HG03521 (cell line): ENCODE measurements around the gene SRRT.
"Not testable (repeated sequence)": the region's sequence is repeated elsewhere in the genome, so short reads cannot be mapped to it uniquely, and the experiment has no call there.

ENCODE experiments used
- ATAC-seq: cut with Tn5 transposase; IDR thresholded peaks from one replicate; pipeline ENCODE4 v1.9.1; 2021; ENCODE audit warnings: mild to moderate bottlenecking, moderate library complexity; ENCODE audit not compliant: unreplicated experiment

Gene SRRT

GRCh38 chr7:100854899-100855298 lies 20.0 kb upstream of the SRRT start:
- ATAC-seq: not testable (repeated sequence)

DNA sequence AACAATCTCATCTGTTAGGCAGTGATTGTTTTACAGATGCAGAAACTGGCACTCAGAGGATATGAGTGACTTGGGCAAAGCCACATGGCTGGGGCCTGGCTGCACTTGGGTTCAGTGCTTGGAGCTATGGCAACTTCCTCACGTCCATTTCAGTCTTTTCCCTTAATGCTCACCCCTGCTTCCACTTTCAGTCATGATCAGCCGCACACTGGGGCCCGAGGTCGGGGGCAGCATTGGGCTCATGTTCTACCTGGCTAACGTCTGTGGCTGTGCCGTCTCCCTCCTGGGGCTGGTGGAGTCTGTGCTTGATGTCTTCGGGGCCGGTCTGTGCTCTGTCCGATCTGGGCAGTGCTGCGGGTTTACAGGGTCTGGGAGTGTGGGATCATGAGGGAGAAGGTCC lies 19.4 kb upstream of the SRRT start:
- no peak for ATAC-seq

DNA sequence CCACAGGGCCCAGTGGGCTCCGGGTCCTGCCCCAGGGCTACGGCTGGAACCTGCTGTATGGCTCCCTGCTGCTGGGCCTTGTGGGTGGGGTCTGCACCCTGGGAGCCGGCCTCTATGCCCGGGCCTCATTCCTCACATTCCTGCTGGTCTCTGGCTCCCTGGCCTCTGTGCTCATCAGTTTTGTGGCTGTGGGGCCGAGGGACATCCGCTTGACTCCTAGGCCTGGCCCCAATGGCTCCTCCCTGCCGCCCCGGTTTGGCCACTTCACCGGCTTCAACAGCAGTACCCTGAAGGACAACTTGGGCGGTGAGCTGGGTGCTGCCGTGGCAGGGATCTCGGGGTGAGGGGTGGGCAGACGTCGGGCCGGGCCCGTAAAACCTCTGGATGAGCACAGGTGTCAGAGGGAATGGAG lies 18.0 kb upstream of the SRRT start:
- no peak for ATAC-seq

- no peak for ATAC-seq
These were observed 15.0 kb upstream of the SRRT start for GRCh38 chr7:100859856-100860255.

DNA sequence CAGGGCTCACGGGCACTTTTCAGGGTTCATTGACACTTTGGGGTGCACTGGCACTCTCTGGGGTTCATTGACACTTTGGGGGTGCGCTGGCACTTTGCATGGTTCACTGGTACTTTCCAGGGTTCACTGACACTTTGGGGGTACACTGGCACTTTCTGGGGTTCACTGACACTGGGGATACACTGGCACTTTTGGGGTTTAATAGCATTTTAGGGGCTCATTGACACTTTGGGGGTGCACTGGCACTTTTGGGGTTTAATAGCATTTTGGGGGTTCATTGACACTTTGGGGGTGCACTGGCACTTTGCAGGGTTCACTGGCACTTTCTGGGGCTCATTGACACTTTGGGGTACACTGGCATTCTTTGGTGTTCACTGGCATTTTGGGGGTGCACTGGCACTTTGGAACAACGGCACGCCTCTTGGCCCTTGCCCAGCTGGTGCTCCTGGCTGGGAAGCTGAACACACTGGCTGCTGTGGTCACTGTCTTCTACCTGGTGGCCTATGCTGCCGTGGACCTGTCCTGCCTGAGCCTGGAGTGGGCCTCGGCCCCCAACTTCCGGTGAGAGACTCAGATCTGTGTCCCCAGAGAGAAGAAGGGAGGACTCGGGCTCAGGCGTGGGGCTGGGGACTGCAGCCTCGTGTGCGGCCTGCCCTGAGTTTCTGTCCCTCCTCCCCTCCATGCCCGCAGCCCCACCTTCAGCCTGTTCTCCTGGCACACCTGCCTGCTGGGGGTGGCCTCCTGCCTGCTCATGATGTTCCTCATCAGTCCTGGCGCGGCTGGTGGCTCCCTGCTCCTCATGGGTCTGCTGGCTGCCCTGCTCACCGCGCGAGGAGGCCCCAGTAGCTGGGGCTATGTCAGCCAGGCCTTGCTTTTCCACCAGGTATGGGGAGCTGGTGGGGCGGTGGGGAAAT lies 13.9 kb upstream of the SRRT start:
- ATAC-seq: no peak

DNA sequence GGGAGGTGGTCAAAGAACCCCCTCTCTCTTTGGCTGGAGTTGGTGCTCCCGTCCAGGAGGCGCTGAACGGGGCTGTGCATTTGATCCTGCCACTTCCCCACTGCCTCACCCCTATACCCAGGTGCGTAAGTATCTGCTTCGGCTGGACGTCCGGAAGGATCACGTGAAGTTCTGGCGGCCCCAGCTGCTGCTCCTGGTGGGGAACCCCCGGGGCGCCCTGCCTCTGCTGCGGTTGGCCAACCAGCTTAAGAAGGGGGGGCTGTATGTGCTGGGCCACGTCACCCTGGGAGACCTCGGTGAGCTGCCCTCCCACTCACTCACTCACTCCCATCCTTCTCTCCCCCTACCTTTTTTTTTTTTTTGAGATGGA lies 13.3 kb upstream of the SRRT start:
- ATAC-seq: no peak

DNA sequence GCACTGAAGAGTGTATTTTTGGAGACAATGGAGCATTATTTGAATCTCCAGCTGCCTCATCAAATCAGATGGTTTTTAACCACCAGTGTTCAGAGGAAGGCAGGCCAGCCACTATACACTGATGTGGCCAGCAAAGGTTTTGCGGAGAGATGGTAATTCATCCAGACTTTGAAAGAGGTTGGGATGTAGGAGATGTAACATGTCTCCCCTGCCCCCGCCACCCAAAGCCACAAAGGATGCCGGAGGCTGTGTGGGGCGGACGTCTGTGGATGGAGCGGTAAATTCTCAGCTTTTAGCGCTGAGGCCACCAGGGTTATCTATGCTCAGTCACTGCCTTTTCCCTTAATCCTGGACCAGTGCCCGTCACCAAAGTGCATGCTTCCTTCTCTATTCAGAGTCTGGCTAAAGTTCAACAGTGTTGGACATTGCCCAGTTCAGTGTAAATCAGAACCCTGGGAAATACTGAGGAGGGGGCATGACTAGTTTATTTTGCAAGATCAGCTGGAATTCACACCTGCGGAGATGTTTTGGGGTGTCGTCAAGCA lies 11.4 kb upstream of the SRRT start:
- ATAC-seq: no peak

DNA sequence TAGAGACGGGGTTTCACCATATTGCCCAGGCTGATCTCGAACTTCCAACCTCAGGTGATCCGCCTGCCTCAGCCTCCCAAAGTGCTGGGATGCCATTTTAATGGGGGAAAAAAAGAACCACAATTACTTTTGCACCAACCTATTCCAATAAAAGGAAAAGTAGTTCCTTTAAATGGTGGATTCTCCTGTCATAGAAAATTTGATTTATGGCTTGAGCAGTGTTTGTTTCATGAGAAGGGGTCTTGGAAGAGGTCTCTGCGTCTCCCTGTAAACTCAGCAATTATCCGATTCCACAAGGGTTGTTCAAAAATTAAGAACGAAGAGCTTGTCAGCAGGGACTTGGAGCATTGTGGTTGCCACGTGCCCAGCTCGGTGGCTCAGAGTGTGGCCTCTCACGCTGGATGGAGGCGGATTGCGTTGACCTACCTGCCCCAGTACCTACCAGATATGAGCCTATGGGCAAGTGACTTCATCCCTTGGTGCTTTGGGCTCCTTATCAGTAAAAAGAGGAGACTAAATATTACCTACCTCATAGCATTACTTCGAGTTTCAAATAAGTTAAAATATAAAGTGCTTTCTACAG lies 10.5 kb upstream of the SRRT start:
- ATAC-seq: no peak

DNA sequence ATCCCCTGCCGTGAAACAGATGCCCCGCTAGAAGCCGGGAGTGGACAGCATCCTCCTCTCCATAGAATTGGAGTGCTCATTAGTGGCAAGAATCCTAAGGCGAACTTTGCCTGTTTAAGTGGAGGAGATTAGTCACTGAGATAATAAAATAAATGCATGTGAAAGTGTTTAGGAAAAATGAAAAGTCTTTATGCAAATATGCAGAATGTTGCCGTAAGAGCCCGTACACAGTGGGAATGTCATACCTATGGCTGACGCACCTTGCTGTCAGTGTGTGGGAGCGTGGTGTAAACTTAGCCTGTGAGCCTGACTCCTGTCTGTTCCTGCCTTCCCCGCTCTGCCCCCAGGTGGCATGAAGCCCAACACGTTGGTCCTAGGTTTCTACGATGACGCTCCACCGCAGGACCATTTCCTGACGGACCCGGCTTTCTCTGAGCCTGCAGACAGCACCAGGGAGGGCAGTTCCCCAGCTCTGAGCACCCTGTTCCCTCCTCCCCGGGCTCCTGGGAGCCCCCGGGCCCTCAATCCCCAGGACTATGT lies 9.5 kb upstream of the SRRT start:
- no peak for ATAC-seq

DNA sequence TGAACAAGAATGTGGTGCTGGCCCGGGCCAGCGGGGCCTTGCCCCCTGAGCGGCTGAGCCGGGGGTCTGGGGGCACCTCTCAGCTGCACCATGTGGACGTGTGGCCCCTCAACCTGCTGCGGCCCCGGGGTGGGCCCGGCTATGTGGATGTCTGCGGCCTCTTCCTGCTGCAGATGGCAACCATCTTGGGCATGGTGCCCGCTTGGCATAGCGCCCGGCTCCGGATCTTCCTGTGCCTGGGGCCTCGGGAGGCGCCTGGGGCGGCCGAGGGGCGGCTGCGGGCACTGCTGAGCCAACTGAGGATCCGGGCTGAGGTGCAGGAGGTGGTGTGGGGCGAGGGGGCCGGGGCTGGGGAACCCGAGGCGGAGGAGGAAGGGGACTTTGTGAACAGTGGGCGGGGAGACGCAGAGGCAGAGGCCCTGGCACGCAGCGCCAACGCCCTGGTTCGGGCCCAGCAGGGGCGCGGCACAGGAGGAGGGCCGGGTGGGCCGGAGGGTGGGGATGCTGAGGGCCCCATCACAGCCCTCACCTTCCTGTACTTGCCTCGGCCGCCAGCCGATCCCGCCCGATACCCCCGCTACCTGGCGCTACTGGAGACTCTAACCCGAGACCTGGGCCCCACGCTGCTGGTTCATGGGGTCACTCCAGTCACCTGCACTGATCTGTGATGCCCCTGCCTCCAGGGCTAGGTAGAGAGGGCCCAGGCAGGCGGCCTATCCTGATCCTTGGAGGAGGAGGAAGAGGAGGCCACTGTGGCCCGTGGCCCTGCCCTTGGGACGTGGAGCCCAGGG lies 8.8 kb upstream of the SRRT start:
- no peak for ATAC-seq

GRCh38 chr7:100866729-100867039 lies 8.2 kb upstream of the SRRT start:
- no peak for ATAC-seq

DNA sequence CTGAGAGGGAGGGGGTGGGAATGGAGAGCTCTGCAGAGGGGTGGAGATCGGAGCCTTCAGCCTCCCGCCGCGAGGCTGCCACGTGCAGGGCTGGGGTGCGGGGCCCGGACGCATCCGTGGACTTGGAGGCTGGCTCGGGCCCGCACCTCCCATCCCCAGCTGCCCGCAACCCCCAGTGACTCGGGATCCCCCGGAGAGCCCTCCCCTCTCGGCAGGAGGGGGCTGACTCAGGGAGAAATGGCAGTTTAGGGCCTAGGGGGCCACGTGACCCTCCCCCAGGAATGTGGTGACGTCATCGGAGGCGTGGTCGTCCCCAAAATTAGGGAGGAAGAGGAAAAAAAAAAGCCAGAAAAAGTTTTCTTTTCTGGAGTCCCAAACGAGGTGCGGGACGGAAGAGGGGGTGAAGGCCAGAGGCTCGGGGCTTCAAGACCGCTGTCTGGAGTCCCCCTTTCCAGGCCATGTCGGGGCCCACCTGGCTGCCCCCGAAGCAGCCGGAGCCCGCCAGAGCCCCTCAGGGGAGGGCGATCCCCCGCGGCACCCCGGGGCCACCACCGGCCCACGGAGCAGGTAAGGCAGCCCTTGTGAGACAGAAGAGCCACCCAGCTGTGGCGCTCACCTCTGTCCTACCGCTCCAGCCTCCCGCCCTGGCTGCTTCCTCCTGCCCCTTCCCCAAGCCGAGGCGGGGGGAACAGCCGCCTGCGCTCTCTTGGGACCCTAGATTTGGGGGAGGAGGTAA lies 7.7 kb upstream of the SRRT start, which contains the start of gene TRIP6:
TRIP6 (plus strand) TSS at position 348 of the 736 bp plus-strand sequence; CDS start at position 459, 111 bp downstream.
- no peak for ATAC-seq

- no peak for ATAC-seq
These were observed 7.0 kb upstream of the SRRT start for GRCh38 chr7:100867776-100868485.

DNA sequence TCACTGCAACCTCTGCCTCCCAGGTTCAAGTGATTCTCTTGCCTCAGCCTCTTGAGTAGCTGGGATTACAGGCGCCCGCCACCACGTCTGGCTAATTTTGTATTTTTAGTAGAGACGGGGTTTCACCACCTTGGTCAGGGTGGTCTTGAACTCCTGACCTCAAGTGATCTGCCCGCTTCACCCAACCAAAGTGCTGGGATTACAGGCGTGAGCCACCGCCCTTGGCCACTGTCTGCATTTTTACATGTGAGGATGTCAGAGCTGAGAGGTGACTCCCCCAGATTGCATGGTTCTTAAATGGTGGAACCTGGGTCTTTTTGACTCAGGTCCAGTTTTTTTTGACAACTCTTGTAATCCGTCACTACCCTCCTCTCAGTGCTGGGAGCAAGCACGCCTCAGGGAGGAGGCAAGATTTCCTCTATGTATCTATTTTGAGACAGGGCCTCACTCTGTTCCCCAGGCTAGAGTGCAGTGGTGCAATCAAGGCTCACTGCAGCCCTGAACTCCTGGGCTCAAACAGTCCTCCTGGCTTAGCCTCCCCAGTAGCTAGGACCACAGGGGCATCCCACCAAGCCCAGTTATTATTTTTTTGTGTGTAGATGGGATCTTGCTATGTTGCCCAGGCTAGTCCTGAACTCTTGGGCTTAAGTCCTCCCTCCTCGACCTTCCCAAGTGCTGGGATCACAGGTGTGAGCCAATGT lies 1.2 kb upstream of the SRRT start:
- ATAC-seq: no peak

DNA sequence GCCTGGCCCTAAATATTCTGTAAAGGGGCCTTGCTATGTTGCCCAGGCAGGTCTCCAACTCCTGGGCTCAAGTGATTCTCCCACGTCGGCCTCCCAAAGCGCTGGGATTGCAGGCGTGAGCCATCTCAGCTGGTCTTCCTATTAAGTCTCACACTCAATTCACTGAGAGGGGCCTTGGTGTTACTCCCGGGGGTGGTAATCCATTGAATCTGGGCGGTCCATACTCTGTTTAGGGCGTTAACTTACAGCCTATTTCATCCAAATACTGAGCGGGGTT lies 665 bp upstream of the SRRT start:
- ATAC-seq: no peak

DNA sequence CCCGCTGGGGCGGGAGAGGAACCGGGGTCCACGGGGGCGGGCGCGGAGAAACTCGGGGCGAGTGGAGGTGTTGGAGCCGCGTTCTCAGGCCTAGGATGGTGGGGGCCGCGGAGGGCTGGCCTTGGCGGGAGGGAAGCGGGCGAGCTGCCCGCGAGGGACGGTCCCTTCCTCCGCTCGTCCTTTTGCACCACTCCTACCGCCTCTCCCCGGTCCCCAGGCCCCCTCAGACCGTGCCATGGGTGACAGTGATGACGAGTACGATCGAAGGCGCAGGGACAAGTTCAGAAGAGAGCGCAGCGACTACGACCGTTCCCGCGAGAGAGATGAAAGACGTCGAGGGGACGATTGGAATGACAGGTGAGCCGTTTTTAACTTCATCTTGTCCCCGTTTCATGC lies 451 bp downstream of the SRRT start:
- peak; percentile 26 for ATAC-seq

- no peak for ATAC-seq
These were observed 3.1 kb downstream of the SRRT start for GRCh38 chr7:100878013-100878412.

GRCh38 chr7:100878685-100879084 lies 3.8 kb downstream of the SRRT start:
- no peak for ATAC-seq

DNA sequence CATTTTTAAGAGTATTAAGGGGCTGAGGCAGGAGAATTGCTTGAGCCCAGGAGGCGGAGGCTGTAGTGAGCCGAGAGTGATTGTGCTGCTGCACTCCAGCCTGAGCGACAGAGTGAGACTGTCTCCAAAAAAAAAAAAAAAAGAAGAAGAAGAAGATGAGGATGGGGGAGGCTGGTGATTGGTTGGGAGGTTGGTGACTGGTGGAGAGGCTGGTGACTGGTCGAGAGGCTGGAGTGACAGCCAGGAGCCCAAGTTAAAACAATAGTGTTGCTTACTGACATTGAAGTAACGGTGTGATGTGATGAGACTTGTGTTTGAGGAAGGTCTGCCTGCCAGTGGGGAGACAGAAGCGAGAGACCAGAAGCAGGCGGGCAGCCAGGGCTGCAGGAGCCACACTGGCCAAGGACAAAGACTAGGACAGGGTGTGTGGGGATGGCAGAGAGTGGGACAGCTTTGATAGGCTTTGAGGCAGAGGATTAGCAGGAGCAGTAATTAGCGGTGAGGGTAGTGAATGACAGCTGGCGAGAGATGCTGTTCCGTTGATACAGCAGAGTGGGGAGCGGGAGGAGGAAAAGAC lies 4.9 kb downstream of the SRRT start:
- ATAC-seq: no peak
